H9 (cell line): Measurements from ENCODE around the gene SLC1A7. TPM values are rescaled to one million over a fixed set of nuclear protein-coding genes. Genes with fewer than 3 reads are reported as not detected.

Experiments used
- DNase-seq: peaks from one replicate; pipeline ENCODE4 v3.0.0-alpha.2; 2017
- H2AFZ ChIP-seq: one replicate; pipeline ENCODE4 v1.6.1; 2013; ENCODE audit warnings: mild to moderate bottlenecking, low read length, control low read depth, moderate library complexity
- H2AK5ac ChIP-seq: 2 replicates; pipeline ENCODE4 v1.6.1; 2013; ENCODE audit warnings: low read length, control low read depth, mixed read lengths; ENCODE audit not compliant: insufficient read length
- H2BK120ac ChIP-seq: one replicate; pipeline ENCODE4 v1.6.1; 2013; ENCODE audit warnings: low read depth, mild to moderate bottlenecking, low read length, control low read depth, inconsistent platforms; ENCODE audit not compliant: poor library complexity, severe bottlenecking
- H2BK12ac ChIP-seq: 2 replicates; pipeline ENCODE4 v1.6.1; 2013; ENCODE audit warnings: low read length, control low read depth, mixed read lengths, low read depth; ENCODE audit not compliant: insufficient read length
- H2BK15ac ChIP-seq: 2 replicates; pipeline ENCODE4 v1.6.1; 2013; ENCODE audit warnings: low read depth, low read length, control low read depth
- H2BK20ac ChIP-seq: one replicate; pipeline ENCODE4 v1.6.1; 2013; ENCODE audit warnings: low read depth, mild to moderate bottlenecking, low read length, control low read depth, inconsistent platforms; ENCODE audit not compliant: poor library complexity, severe bottlenecking
- H2BK5ac ChIP-seq: 2 replicates; pipeline ENCODE4 v1.6.1; 2013; ENCODE audit warnings: low read length, control low read depth, mixed read lengths; ENCODE audit not compliant: insufficient read length
- H3K14ac ChIP-seq: 2 replicates; pipeline ENCODE4 v1.6.1; 2013; ENCODE audit warnings: low read length, control low read depth; ENCODE audit not compliant: insufficient read depth
- H3K18ac ChIP-seq: 2 replicates; pipeline ENCODE4 v1.6.1; 2013; ENCODE audit warnings: low read depth, mild to moderate bottlenecking, mixed read lengths, low read length, control low read depth; ENCODE audit not compliant: insufficient read length
- H3K23ac ChIP-seq: 2 replicates; pipeline ENCODE4 v1.6.1; 2013; ENCODE audit warnings: low read length, control low read depth, mixed read lengths, low read depth; ENCODE audit not compliant: insufficient read length
- H3K23me2 ChIP-seq: 2 replicates; pipeline ENCODE4 v1.6.1; 2013; ENCODE audit warnings: low read depth, mild to moderate bottlenecking, mixed read lengths, low read length, control low read depth; ENCODE audit not compliant: insufficient read length, poor library complexity, severe bottlenecking
- H3K27ac ChIP-seq: 2 replicates; pipeline ENCODE4 v1.5.1; 2013; ENCODE audit warnings: low read length, control low read depth, mixed read lengths, low read depth; ENCODE audit not compliant: insufficient read length
- H3K27me3 ChIP-seq: 2 replicates; pipeline ENCODE4 v1.6.1; 2013; ENCODE audit warnings: low read length, control low read depth, inconsistent platforms; ENCODE audit not compliant: insufficient read depth
- H3K4ac ChIP-seq: 2 replicates; pipeline ENCODE4 v1.6.1; 2013; ENCODE audit warnings: low read depth, mild to moderate bottlenecking, control low read depth, inconsistent platforms, low read length, moderate library complexity
- H3K4me1 ChIP-seq: 2 replicates; pipeline ENCODE4 v1.6.1; 2013; ENCODE audit warnings: low read length, control low read depth, inconsistent platforms; ENCODE audit not compliant: insufficient read depth
- H3K4me2 ChIP-seq: 2 replicates; pipeline ENCODE4 v1.6.1; 2013; ENCODE audit warnings: low read length, control low read depth, mixed read lengths; ENCODE audit not compliant: insufficient read length, insufficient read depth
- H3K56ac ChIP-seq: 2 replicates; pipeline ENCODE4 v1.6.1; 2013; ENCODE audit warnings: low read depth, mild to moderate bottlenecking, mixed read lengths, low read length, control low read depth; ENCODE audit not compliant: insufficient read length
- H3K79me1 ChIP-seq: 2 replicates; pipeline ENCODE4 v1.6.1; 2013; ENCODE audit warnings: low read depth, mild to moderate bottlenecking, moderate library complexity, low read length, control low read depth, inconsistent platforms; ENCODE audit not compliant: insufficient read depth, poor library complexity, severe bottlenecking
- H3K79me2 ChIP-seq: 2 replicates; pipeline ENCODE4 v1.6.1; 2013; ENCODE audit warnings: low read length, control low read depth, inconsistent platforms; ENCODE audit not compliant: insufficient read depth
- H3K9ac ChIP-seq: 2 replicates; pipeline ENCODE4 v1.6.1; 2013; ENCODE audit warnings: low read length, control low read depth, mixed read lengths; ENCODE audit not compliant: insufficient read length; ENCODE audit errors: extremely low read depth
- H3K9me3 ChIP-seq: one replicate; pipeline ENCODE4 v1.6.1; 2013; ENCODE audit warnings: low read depth, low read length, inconsistent platforms; ENCODE audit not compliant: control insufficient read depth
- H3T11ph ChIP-seq: one replicate; pipeline ENCODE4 v1.6.1; 2013; ENCODE audit warnings: mild to moderate bottlenecking, low read length, control low read depth, inconsistent platforms
- H4K20me1 ChIP-seq: one replicate; pipeline ENCODE4 v1.6.1; 2013; ENCODE audit not compliant: control insufficient read depth, insufficient read length, insufficient read depth
- H4K5ac ChIP-seq: 2 replicates; pipeline ENCODE4 v1.6.1; 2013; ENCODE audit warnings: low read depth, mild to moderate bottlenecking, mixed read lengths, low read length, control low read depth; ENCODE audit not compliant: insufficient read length
- H4K8ac ChIP-seq: replicated peaks from 2 replicates; pipeline ENCODE4 v1.6.1; 2013; ENCODE audit warnings: low read length, control low read depth, mixed read lengths, low read depth; ENCODE audit not compliant: insufficient read length
- H4K91ac ChIP-seq: 2 replicates; pipeline ENCODE4 v1.6.1; 2013; ENCODE audit warnings: low read depth, mild to moderate bottlenecking, moderate library complexity, mixed read lengths, low read length, control low read depth; ENCODE audit not compliant: insufficient read length
- H3K27ac Mint-ChIP-seq, 3 experiments: 2 replicates in 2 of 3; 3 replicates in 1 of 3; pipeline ENCODE4 v1.8.0; 2020 to 2021; ENCODE audit warnings: mixed read lengths in 3 of 3, mild to moderate bottlenecking in 1 of 3, moderate library complexity in 1 of 3
- H3K27me3 Mint-ChIP-seq: 2 replicates; pipeline ENCODE4 v1.8.0; 2021; ENCODE audit warnings: low read depth, mild to moderate bottlenecking, moderate library complexity, mixed read lengths
- H3K36me3 Mint-ChIP-seq, 3 experiments: 2 replicates in 2 of 3; 3 replicates in 1 of 3; pipeline ENCODE4 v1.8.0; 2020 to 2021; ENCODE audit warnings: low read depth in 3 of 3, mixed read lengths in 3 of 3; ENCODE audit not compliant: insufficient read depth in 1 of 3
- H3K4me1 Mint-ChIP-seq, 2 experiments: 2 replicates each; pipeline ENCODE4 v1.8.0; 2020; ENCODE audit warnings: mixed read lengths in 2 of 2
- H3K4me3 Mint-ChIP-seq, 2 experiments: 2 replicates in 1 of 2; 3 replicates in 1 of 2; pipeline ENCODE4 v1.8.0; 2020 to 2021; ENCODE audit warnings: mild to moderate bottlenecking in 2 of 2, mixed read lengths in 2 of 2, moderate library complexity in 1 of 2
- H3K9me3 Mint-ChIP-seq, 2 experiments: 2 replicates in 1 of 2; 3 replicates in 1 of 2; pipeline ENCODE4 v1.8.0; 2020; ENCODE audit warnings: mild to moderate bottlenecking in 2 of 2, mixed read lengths in 2 of 2, moderate library complexity in 1 of 2
- WGBS: extraction: QIAGEN DNeasy Blood & Tissue Kit; methylation state at CpG from one replicate; pipeline ENCODE4 v1.1.7; 2013; ENCODE audit warnings: missing lambda C conversion rate, low lambda C conversion rate, mixed read lengths; ENCODE audit not compliant: insufficient read length; ENCODE audit errors: extremely low coverage; 5-methylcytosine and 5-hydroxymethylcytosine counted together
- total RNA-seq: library from RNA; stranded (reverse); gene quantifications from 2 replicates; pipeline ENCODE4 v1.2.1, GENCODE V29; 2021
- TF ChIP-seq, protein P1 (sequence below): fragments of 200-600 bp; sonication (generic); conservative IDR thresholded peaks from 3 replicates; pipeline ENCODE4 v1.8.0; 2021; ENCODE audit warnings: antibody characterized with exemption, mild to moderate bottlenecking

The SLC1A7 gene
- total RNA-seq, 1 experiment from 2014 or later: not detected

- Mint-ChIP-seq H3K36me3 (no peaks in the 10 kb centered on the region), H3K9me3 (no peaks in the 10 kb centered on the region), H3K4me1 (peaks cover 12 to 29% of the 10 kb centered on the region in 2 experiments), H3K4me3 (no peak overlapping the region), H3K27me3 (peaks cover 11% of the 10 kb centered on the region), H3K27ac (no peak overlapping the region; a peak in 1 of 7 replicates)
- Histone ChIP-seq H3K14ac (no peak overlapping the region), H3K79me1 (no peaks in the 10 kb centered on the region), H2BK12ac (no peak overlapping the region), H2BK20ac (no peak overlapping the region), H3K79me2 (no peaks in the 10 kb centered on the region), H2AK5ac (no peak overlapping the region), H3T11ph (no peak overlapping the region), H3K27ac (no peak overlapping the region), H4K8ac (no peak overlapping the region), H3K9ac (no peak overlapping the region), H2AFZ (no peak overlapping the region), H2BK120ac (no peak overlapping the region), H4K5ac (no peak overlapping the region), H3K4me2 (no peak overlapping the region), H3K4ac (no peak overlapping the region), H4K91ac (no peak overlapping the region), H3K9me3 (no peaks in the 10 kb centered on the region), H3K18ac (no peak overlapping the region), H3K23ac (no peak overlapping the region), H3K27me3 (no peaks in the 10 kb centered on the region), H2BK5ac (no peak overlapping the region), H3K56ac (no peak overlapping the region), H3K23me2 (no peaks in the 10 kb centered on the region), H2BK15ac (no peak overlapping the region), H4K20me1 (no peaks in the 10 kb centered on the region), H3K4me1 (0 out of 2 replicates have a peak, but pooled peaks cover 2% of the 10 kb centered on the region)
- no CpG with 5 or more reads among the region's 3 CpGs for WGBS
- TF ChIP-seq, protein P1, sequence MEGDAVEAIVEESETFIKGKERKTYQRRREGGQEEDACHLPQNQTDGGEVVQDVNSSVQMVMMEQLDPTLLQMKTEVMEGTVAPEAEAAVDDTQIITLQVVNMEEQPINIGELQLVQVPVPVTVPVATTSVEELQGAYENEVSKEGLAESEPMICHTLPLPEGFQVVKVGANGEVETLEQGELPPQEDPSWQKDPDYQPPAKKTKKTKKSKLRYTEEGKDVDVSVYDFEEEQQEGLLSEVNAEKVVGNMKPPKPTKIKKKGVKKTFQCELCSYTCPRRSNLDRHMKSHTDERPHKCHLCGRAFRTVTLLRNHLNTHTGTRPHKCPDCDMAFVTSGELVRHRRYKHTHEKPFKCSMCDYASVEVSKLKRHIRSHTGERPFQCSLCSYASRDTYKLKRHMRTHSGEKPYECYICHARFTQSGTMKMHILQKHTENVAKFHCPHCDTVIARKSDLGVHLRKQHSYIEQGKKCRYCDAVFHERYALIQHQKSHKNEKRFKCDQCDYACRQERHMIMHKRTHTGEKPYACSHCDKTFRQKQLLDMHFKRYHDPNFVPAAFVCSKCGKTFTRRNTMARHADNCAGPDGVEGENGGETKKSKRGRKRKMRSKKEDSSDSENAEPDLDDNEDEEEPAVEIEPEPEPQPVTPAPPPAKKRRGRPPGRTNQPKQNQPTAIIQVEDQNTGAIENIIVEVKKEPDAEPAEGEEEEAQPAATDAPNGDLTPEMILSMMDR: no peak
- no peak for DNase-seq
Measured at GRCh38 chr1:53144201-53144600, 1.8 kb upstream of the SLC1A7 start.
